HEK293T (cell line): ENCODE results near the gene GATB.

Experiments
- CTCF ChIA-PET: fragments of 350-600 bp; formaldehyde crosslinking; extraction: SDS; loops from one replicate; lab custom pipeline; 2021; ENCODE audit warnings: antibody characterized with exemption, inconsistent platforms; lab: Yijun Ruan, JAX
- POLR2A ChIA-PET: fragments of 350-600 bp; formaldehyde crosslinking; extraction: SDS; loops from one replicate; lab custom pipeline; 2020; ENCODE audit warnings: antibody characterized with exemption, inconsistent platforms; lab: Yijun Ruan, JAX
- DNase-seq: peaks from one replicate; pipeline ENCODE4 v3.0.0; 2012; ENCODE audit warnings: mixed read lengths; ENCODE audit errors: extremely low spot score
- ARNT ChIP-seq: fragments of 450-650 bp; IDR thresholded peaks from 2 replicates; pipeline ENCODE4 v1.6.1; 2017; ENCODE audit warnings: mild to moderate bottlenecking
- BHLHE40 ChIP-seq: fragments of 450-650 bp; IDR thresholded peaks from 2 replicates; pipeline ENCODE4 v1.6.1; 2016; ENCODE audit warnings: mild to moderate bottlenecking, moderate library complexity, borderline replicate concordance
- CTBP1 ChIP-seq: fragments of 450-650 bp; IDR thresholded peaks from 2 replicates; pipeline ENCODE4 v1.6.1; 2016; ENCODE audit warnings: borderline replicate concordance
- ELF4 ChIP-seq: fragments of 450-650 bp; IDR thresholded peaks from 2 replicates; pipeline ENCODE4 v1.6.1; 2017; ENCODE audit warnings: antibody characterized with exemption
- FOXA1 ChIP-seq: fragments of 450-650 bp; IDR thresholded peaks from 2 replicates; pipeline ENCODE4 v1.6.1; 2016; ENCODE audit warnings: mild to moderate bottlenecking
- FOXK2 ChIP-seq: fragments of 450-650 bp; IDR thresholded peaks from 2 replicates; pipeline ENCODE4 v1.6.1; 2016; ENCODE audit warnings: mild to moderate bottlenecking
- FOXM1 ChIP-seq: fragments of 450-650 bp; IDR thresholded peaks from 2 replicates; pipeline ENCODE4 v1.6.1; 2017; ENCODE audit warnings: mild to moderate bottlenecking, borderline replicate concordance
- HDGF ChIP-seq: fragments of 450-650 bp; IDR thresholded peaks from 2 replicates; pipeline ENCODE4 v1.6.1; 2017; ENCODE audit warnings: antibody characterized with exemption, borderline replicate concordance
- L3MBTL2 ChIP-seq: fragments of 450-650 bp; conservative IDR thresholded peaks from 2 replicates; pipeline ENCODE4 v1.6.1; 2016; ENCODE audit warnings: mild to moderate bottlenecking
- LEF1 ChIP-seq: fragments of 450-650 bp; IDR thresholded peaks from 2 replicates; pipeline ENCODE4 v1.6.1; 2017; ENCODE audit warnings: mild to moderate bottlenecking, borderline replicate concordance
- NFRKB ChIP-seq: fragments of 450-650 bp; IDR thresholded peaks from 2 replicates; pipeline ENCODE4 v1.6.1; 2016; ENCODE audit warnings: mild to moderate bottlenecking, moderate library complexity
- SP1 ChIP-seq: fragments of 450-650 bp; IDR thresholded peaks from 2 replicates; pipeline ENCODE4 v1.6.1; 2017
- SUZ12 ChIP-seq: fragments of 450-650 bp; IDR thresholded peaks from 2 replicates; pipeline ENCODE4 v1.6.1; 2016; ENCODE audit warnings: mild to moderate bottlenecking
- TARDBP ChIP-seq: fragments of 450-650 bp; IDR thresholded peaks from 2 replicates; pipeline ENCODE4 v1.6.1; 2016
- ZNF384 ChIP-seq: fragments of 450-650 bp; IDR thresholded peaks from 2 replicates; pipeline ENCODE4 v1.6.1; 2016
- TF ChIP-seq, protein P1 (sequence below): fragments of 450-650 bp; IDR thresholded peaks from 2 replicates; pipeline ENCODE4 v1.6.1; 2016

GATB gene

DNA sequence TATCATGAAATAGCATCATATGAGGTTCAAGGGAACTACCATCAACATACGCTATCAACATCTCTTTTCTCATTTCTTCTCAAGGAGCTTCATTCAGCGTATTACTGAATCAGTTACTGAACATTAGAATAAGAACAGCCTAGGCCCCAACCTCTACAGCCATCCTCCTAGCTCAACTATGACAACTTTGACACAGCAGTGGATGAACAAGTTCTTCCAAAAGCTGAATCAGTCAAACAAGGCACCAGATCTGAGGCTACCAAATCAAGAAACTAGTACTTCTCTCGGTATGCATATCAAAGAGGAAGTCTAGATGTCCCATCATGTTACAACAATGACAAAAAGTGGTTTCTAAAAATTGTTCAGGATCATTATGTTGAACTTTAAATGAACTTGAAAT, 57.4 kb downstream of the GATB start:
- ChIA-PET CTCF (no interaction called here), POLR2A (interaction anchor here (1.0 kb wide), 1 partner anchor 60 kb away, joined by 3 read pairs; no protein-coding TSS in a partner anchor)
- TF ChIP-seq ZNF384 = no peak
- no peak for TF ChIP-seq NFRKB
- no peak for TF ChIP-seq FOXM1
- TF ChIP-seq FOXK2 = no peak
- TF ChIP-seq HDGF = no peak
- TF ChIP-seq TARDBP = no peak
- no peak for TF ChIP-seq ELF4
- TF ChIP-seq LEF1 = no peak
- TF ChIP-seq, protein P1, sequence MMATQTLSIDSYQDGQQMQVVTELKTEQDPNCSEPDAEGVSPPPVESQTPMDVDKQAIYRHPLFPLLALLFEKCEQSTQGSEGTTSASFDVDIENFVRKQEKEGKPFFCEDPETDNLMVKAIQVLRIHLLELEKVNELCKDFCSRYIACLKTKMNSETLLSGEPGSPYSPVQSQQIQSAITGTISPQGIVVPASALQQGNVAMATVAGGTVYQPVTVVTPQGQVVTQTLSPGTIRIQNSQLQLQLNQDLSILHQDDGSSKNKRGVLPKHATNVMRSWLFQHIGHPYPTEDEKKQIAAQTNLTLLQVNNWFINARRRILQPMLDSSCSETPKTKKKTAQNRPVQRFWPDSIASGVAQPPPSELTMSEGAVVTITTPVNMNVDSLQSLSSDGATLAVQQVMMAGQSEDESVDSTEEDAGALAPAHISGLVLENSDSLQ = no peak
- no peak for TF ChIP-seq CTBP1
- TF ChIP-seq BHLHE40 = no peak
- no peak for DNase-seq

DNA sequence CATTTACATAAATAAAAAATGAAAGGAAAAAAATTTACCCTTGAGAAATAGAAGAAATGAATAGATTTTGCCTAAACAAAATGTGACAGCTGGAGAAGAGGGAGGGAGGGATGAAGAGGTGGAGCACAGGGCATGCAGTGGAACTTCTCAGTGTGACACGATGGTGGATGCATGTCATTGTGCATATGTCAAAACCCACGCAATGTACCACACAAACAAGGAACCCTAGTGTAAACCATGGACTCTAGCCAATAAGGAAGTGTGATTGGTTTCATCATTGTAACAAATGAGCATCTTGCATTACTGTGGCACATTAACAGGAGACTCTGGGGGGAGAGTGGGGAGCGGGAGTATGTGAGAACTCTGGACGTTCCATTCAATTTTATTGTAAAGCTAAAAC, 58.6 kb downstream of the GATB start:
- DNase-seq = no peak
- POLR2A ChIA-PET = no interaction called here
- TF ChIP-seq NFRKB = no peak
- no peak for TF ChIP-seq HDGF
- no peak for TF ChIP-seq SP1
- no peak for TF ChIP-seq FOXM1
- CTCF ChIA-PET = no interaction called here

DNA sequence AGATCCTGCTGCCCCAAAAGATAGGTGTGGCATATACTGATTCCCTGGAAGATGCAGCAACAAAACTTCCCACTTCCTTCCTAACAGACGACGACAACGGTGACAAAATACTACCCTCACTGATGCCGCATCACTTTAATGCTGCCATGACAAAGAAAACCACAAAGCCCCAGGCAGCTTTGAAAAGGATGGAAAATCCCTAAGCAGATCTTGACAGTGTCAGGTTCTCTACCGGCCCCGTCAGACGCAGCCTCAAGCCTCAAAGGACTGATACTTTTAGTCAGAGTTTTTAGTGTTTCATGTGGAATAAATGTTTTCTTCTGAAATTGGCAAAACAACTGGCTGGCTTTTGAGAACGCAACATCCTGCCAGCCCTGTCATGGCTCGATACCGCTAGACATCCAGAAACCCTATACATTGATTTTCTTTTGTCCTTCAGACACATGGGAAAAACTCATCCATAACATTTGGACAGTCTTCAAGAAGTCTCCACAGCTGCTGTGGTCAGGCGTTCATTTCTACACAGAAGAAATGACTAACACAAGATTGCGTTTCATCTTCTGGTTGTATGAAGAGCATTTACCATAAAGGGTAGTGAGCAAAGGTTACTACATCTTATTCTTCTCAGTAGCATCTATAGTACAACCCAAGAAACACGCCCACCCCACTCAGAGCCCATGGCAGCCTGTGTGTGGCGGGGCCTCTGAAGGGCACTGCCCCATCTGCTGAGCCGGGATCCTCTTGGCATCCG, 60.1 kb downstream of the GATB start:
- CTCF ChIA-PET = no interaction called here
- POLR2A ChIA-PET = no interaction called here
- DNase-seq = no peak
- no peak for TF ChIP-seq LEF1
- no peak for TF ChIP-seq FOXA1
- TF ChIP-seq HDGF = no peak
- TF ChIP-seq NFRKB = no peak
- TF ChIP-seq BHLHE40 = no peak

DNA sequence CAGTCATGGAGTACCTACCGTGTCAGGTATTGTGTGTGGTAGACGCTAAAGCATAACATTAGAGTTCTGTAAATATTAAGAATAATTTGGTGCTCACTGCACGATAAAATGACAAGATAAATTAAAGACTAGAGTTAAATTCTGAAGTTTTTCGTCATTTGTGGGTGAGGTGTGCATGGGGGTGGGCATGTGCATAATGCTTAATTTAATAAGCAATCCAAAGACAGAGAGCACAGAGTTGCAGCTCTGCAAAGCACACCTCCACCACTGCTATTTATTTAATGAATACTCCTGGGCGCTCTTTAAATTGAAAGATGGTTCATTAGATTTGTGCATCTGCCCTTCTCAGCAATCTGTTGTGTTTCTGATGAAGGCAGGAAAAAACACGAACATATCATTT, 62.6 kb downstream of the GATB start:
- no peak for DNase-seq
- CTCF ChIA-PET = no interaction called here
- TF ChIP-seq FOXM1 = no peak
- TF ChIP-seq SP1 = no peak
- TF ChIP-seq BHLHE40 = no peak
- TF ChIP-seq CTBP1 = no peak
- POLR2A ChIA-PET = no interaction called here

DNA sequence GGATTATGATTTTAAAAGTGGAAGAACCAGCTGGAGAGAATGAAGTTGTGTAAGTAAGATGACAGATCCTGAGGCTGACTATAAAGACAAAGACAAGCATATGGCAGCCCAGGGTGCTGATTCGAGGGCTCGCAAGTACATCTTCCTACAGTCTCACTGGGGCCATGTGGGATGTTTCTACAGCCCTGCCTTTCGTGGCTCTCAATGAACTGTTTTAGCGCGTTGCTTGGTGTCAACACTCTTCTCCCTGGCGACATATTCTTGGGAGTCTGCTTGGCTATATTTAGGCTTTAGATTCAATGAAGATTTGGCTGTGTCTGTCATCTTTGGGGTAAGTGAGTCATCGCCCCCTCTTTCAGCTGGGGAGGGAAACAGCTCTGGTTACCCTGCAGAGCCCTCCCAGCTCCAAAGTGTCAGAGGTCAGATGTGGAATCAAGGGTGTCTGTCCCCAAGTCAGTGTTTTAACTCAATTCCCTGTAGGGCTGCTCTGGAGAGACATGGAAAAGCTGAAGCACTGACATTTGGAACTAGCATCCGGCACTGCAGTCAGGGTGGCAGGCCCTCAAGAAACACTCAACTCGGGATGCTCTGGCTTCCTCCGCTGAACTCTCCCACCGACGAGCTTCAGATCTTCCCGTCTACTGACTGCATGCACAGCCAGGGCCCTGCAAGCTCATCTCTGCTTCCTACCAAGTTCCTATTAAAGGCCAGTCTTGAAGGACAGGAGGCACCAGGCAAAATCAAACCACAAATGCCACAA, 65.7 kb downstream of the GATB start:
- no peak for DNase-seq
- ChIA-PET CTCF (no interaction called here), POLR2A (no interaction called here)
- TF ChIP-seq ARNT (no peak), SUZ12 (no peak), SP1 (no peak), FOXM1 (no peak)

DNA sequence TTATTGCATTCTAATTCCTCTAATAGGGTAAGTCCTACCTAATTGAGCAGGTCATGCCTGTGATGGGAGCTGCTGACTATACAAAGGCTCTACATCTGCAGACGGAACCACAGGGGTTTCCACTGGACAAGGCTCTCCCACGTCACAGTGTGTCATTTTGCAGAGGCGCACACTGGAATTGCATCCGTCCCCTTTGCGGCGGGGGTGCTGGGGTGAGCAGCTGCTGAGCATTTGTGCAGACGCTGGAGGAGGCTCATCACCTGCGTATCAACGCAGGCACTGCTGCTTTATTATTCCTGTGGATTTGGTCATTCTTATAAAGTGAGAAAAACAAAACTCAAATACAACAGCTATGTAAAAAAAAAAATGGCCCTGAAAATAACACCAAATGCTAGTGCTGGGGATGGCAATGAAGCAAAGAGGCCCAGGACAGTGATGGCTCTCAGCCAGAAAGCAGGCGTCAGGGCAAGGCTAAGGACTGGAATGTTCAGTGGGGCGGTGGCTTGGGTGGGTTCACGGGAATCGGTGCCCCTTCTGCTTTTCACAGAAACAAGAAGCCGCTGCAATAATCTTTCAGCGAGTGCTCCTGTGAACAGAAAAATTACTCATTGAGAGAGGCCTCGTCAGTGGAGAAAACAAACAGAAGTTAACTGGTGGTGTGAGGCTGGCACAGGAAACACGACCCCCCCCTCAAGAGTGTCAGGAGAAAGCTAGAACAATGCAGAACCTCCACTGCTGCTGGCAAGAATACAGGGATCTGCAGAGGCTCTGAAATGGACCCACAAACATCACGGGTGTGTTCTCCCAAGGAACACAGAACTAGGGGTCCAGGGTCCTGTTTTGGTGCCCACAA, 67.8 kb downstream of the GATB start:
- ChIA-PET CTCF (no interaction called here), POLR2A (no interaction called here)
- TF ChIP-seq BHLHE40 (no peak), FOXM1 (no peak), LEF1 (no peak), HDGF (no peak), L3MBTL2 (no peak), SUZ12 (no peak), ELF4 (no peak), ARNT (no peak), SP1 (no peak), FOXK2 (no peak), FOXA1 (no peak), CTBP1 (no peak), TARDBP (no peak)
- TF ChIP-seq, protein P1 = no peak
- DNase-seq = no peak

DNA sequence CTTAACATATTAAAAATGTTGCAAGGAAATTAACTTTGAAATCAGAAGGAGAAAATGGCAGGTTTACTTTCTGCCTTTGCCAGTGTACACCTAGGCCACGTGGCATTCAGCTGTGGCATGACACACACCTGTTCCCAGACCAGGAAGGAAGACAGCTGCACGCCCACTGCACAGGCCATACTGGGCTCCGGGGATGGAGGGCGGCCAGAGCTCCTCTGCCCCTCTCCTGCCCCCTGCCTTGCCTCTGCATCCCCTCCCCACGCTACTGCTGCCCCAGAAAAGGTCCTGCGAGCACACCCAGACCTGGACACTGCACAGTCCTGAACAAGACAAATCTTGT, 68.4 kb downstream of the GATB start:
- CTCF ChIA-PET = no interaction called here
- DNase-seq = no peak
- POLR2A ChIA-PET = no interaction called here
- TF ChIP-seq ARNT (no peak), SP1 (no peak), TARDBP (no peak)
